ENCODE data around the gene SORL1-AS1.

GRCh38 chr11:121485216-121485615 lies 32.4 kb upstream of the SORL1-AS1 start:
- no peak for TF ChIP-seq CTCF (IDR thresholded peaks at IDR 0.05)
- TF ChIP-seq ZFX (IDR thresholded peaks at IDR 0.05; ENCODE audit: borderline replicate concordance), result no peak
